HepG2 (cell line): ENCODE data around the gene ANKRD13D. TPM values are rescaled to one million over a fixed set of nuclear protein-coding genes. Genes with fewer than 3 reads are reported as not detected.
A peak's percentile ranks its signal among the peaks of the same experiment; 100 is the strongest.

ENCODE experiments used
- ATF1 ChIP-seq: IDR thresholded peaks from 2 replicates; pipeline ENCODE4 v1.6.1; 2016; ENCODE audit warnings: mild to moderate bottlenecking, control low read depth
- DR1 ChIP-seq: sonication (generic); formaldehyde crosslinking; IDR thresholded peaks from 2 replicates; pipeline ENCODE4 v1.8.0; 2021; ENCODE audit warnings: mild to moderate bottlenecking, missing genetic modification reagents, inconsistent platforms
- HES4 ChIP-seq: sonication (generic); formaldehyde crosslinking; IDR thresholded peaks from 2 replicates; pipeline ENCODE4 v1.9.0; 2021; ENCODE audit warnings: mild to moderate bottlenecking, missing genetic modification reagents, borderline replicate concordance
- HOXA7 ChIP-seq: sonication (generic); formaldehyde crosslinking; IDR thresholded peaks from 2 replicates; pipeline ENCODE4 v1.8.1; 2022; ENCODE audit warnings: mild to moderate bottlenecking, missing genetic modification reagents, moderate library complexity
- KLF11 ChIP-seq: IDR thresholded peaks from 2 replicates; pipeline ENCODE4 v1.6.1; 2016; ENCODE audit warnings: missing compliant biosample characterization
- NCOR1 ChIP-seq: fragments of 200-600 bp; sonication (generic); IDR thresholded peaks from 2 replicates; pipeline ENCODE4 v1.7.0; 2017; ENCODE audit warnings: antibody characterized with exemption, low read length, borderline replicate concordance
- RBFOX2 ChIP-seq: fragments of 200-400 bp; formaldehyde crosslinking; IDR thresholded peaks from 2 replicates; pipeline ENCODE4 v1.6.1; 2017; ENCODE audit warnings: low read depth, mild to moderate bottlenecking, low read length
- ZNF563 ChIP-seq: sonication (generic); formaldehyde crosslinking; IDR thresholded peaks from 2 replicates; pipeline ENCODE4 v1.8.0; 2022; ENCODE audit warnings: mild to moderate bottlenecking, moderate library complexity, missing genetic modification reagents
- ZNF891 ChIP-seq: sonication (generic); formaldehyde crosslinking; IDR thresholded peaks from 2 replicates; pipeline ENCODE4 v1.5.0; 2020; ENCODE audit warnings: mild to moderate bottlenecking, missing genetic modification reagents
- polyA plus RNA-seq, 8 experiments: library from polyadenylated mRNA; depleted of rRNA in 3 of 8; stranded (reverse) in 7 of 8; unstranded in 1 of 8; fragments of >200 nt; fragmentation: Illumina TruSeq in 4 of 8; extraction: Trizol in 4 of 8; gene quantifications; 2 replicates each; pipeline versions ENCODE4 v1.2.1 to v1.2.3, GENCODE V29; 2011 to 2016; ENCODE audit warnings: low read depth in 4 of 8, missing spikeins in 1 of 8, mixed read lengths in 1 of 8; ENCODE audit not compliant: insufficient read depth in 1 of 8
- total RNA-seq, 5 experiments: library from RNA; depleted of rRNA; stranded (reverse); fragments of >200 nt; fragmentation: Illumina TruSeq; extraction: Trizol; gene quantifications; 2 replicates each; pipeline ENCODE4 v1.2.3, GENCODE V29; 2016; ENCODE audit warnings: low read depth in 1 of 5
- TF ChIP-seq, protein P1 (sequence below): sonication (generic); formaldehyde crosslinking; IDR thresholded peaks from 2 replicates; pipeline ENCODE4 v1.4.0; 2020; ENCODE audit warnings: missing genetic modification reagents
- TF ChIP-seq, protein P2 (sequence below): sonication (generic); formaldehyde crosslinking; IDR thresholded peaks from 2 replicates; pipeline ENCODE4 v1.4.0; 2020; ENCODE audit warnings: mild to moderate bottlenecking, missing genetic modification reagents
- TF ChIP-seq, protein P3 (sequence below): sonication (generic); formaldehyde crosslinking; IDR thresholded peaks from 2 replicates; pipeline ENCODE4 v1.5.0; 2020; ENCODE audit warnings: missing genetic modification reagents
- TF ChIP-seq, protein P4 (sequence below): sonication (generic); formaldehyde crosslinking; IDR thresholded peaks from 2 replicates; pipeline ENCODE4 v1.5.0; 2020; ENCODE audit warnings: mild to moderate bottlenecking, missing genetic modification reagents
- TF ChIP-seq, protein P5 (sequence below): sonication (generic); formaldehyde crosslinking; IDR thresholded peaks from 2 replicates; pipeline ENCODE4 v1.5.0; 2020; ENCODE audit warnings: missing genetic modification reagents

ANKRD13D gene
- total and polyA plus RNA-seq, 2 of the 13 experiments (the other 11 are each of a cell fraction or from before 2014, with no cell fraction given) = 18.6 to 27.3 TPM

DNA sequence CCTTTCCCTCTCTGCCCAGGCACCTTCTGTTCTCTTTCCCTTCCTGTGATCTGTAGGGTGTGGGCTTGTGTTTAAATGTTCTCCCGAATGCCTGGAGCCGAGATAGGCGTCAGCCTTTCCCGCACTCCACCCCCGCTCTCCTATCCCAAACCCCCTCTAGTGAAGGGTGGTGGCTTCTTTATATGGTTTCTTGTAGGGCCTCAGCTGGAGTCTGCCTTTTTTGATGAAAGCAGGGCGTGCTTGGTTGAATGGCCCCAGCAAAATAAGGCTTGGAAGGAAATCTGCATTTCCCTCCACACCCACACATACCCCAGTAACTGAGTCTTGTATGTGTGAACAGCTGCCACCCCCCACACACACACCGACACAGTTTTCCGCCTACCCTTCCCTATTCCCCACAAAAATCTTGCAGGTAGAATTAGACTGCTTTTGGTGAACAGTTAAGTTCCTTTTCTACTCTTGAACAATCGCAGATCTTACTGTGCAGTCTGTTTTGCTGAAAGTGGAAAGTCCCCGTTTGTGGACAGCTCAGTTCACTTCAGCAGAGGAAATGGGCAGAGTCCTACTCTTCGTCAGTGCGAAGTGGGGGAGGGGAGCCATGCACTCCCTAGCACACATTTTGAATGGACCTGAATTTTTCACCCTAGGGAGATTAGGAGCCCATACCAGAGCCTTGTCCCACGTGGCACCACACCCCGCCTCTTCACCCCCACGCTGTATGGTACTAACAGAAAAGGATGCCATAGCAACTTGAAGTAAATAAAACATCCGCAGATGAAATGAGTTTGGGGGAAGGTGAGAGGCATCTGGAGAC, 48.3 kb upstream of the ANKRD13D start (continued):
- TF ChIP-seq, protein P1, sequence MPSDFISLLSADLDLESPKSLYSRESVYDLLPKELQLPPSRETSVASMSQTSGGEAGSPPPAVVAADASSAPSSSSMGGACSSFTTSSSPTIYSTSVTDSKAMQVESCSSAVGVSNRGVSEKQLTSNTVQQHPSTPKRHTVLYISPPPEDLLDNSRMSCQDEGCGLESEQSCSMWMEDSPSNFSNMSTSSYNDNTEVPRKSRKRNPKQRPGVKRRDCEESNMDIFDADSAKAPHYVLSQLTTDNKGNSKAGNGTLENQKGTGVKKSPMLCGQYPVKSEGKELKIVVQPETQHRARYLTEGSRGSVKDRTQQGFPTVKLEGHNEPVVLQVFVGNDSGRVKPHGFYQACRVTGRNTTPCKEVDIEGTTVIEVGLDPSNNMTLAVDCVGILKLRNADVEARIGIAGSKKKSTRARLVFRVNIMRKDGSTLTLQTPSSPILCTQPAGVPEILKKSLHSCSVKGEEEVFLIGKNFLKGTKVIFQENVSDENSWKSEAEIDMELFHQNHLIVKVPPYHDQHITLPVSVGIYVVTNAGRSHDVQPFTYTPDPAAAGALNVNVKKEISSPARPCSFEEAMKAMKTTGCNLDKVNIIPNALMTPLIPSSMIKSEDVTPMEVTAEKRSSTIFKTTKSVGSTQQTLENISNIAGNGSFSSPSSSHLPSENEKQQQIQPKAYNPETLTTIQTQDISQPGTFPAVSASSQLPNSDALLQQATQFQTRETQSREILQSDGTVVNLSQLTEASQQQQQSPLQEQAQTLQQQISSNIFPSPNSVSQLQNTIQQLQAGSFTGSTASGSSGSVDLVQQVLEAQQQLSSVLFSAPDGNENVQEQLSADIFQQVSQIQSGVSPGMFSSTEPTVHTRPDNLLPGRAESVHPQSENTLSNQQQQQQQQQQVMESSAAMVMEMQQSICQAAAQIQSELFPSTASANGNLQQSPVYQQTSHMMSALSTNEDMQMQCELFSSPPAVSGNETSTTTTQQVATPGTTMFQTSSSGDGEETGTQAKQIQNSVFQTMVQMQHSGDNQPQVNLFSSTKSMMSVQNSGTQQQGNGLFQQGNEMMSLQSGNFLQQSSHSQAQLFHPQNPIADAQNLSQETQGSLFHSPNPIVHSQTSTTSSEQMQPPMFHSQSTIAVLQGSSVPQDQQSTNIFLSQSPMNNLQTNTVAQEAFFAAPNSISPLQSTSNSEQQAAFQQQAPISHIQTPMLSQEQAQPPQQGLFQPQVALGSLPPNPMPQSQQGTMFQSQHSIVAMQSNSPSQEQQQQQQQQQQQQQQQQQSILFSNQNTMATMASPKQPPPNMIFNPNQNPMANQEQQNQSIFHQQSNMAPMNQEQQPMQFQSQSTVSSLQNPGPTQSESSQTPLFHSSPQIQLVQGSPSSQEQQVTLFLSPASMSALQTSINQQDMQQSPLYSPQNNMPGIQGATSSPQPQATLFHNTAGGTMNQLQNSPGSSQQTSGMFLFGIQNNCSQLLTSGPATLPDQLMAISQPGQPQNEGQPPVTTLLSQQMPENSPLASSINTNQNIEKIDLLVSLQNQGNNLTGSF = no peak
- TF ChIP-seq, protein P2, sequence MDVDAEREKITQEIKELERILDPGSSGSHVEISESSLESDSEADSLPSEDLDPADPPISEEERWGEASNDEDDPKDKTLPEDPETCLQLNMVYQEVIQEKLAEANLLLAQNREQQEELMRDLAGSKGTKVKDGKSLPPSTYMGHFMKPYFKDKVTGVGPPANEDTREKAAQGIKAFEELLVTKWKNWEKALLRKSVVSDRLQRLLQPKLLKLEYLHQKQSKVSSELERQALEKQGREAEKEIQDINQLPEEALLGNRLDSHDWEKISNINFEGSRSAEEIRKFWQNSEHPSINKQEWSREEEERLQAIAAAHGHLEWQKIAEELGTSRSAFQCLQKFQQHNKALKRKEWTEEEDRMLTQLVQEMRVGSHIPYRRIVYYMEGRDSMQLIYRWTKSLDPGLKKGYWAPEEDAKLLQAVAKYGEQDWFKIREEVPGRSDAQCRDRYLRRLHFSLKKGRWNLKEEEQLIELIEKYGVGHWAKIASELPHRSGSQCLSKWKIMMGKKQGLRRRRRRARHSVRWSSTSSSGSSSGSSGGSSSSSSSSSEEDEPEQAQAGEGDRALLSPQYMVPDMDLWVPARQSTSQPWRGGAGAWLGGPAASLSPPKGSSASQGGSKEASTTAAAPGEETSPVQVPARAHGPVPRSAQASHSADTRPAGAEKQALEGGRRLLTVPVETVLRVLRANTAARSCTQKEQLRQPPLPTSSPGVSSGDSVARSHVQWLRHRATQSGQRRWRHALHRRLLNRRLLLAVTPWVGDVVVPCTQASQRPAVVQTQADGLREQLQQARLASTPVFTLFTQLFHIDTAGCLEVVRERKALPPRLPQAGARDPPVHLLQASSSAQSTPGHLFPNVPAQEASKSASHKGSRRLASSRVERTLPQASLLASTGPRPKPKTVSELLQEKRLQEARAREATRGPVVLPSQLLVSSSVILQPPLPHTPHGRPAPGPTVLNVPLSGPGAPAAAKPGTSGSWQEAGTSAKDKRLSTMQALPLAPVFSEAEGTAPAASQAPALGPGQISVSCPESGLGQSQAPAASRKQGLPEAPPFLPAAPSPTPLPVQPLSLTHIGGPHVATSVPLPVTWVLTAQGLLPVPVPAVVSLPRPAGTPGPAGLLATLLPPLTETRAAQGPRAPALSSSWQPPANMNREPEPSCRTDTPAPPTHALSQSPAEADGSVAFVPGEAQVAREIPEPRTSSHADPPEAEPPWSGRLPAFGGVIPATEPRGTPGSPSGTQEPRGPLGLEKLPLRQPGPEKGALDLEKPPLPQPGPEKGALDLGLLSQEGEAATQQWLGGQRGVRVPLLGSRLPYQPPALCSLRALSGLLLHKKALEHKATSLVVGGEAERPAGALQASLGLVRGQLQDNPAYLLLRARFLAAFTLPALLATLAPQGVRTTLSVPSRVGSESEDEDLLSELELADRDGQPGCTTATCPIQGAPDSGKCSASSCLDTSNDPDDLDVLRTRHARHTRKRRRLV (CRISPR knock-in tag) = 0 out of 2 replicates have a peak, but pooled peaks have one; percentile 35
- TF ChIP-seq, protein P3, sequence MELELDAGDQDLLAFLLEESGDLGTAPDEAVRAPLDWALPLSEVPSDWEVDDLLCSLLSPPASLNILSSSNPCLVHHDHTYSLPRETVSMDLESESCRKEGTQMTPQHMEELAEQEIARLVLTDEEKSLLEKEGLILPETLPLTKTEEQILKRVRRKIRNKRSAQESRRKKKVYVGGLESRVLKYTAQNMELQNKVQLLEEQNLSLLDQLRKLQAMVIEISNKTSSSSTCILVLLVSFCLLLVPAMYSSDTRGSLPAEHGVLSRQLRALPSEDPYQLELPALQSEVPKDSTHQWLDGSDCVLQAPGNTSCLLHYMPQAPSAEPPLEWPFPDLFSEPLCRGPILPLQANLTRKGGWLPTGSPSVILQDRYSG = no peak
- TF ChIP-seq ZNF563 (CRISPR knock-in tag) (no peak), HES4 (CRISPR knock-in tag) (no peak), HOXA7 (CRISPR knock-in tag) (no peak), NCOR1 (no peak), ZNF891 (no peak), ATF1 (CRISPR knock-in tag) (no peak), KLF11 (CRISPR knock-in tag) (no peak), DR1 (CRISPR knock-in tag) (no peak), RBFOX2 (no peak)
- TF ChIP-seq, protein P4, sequence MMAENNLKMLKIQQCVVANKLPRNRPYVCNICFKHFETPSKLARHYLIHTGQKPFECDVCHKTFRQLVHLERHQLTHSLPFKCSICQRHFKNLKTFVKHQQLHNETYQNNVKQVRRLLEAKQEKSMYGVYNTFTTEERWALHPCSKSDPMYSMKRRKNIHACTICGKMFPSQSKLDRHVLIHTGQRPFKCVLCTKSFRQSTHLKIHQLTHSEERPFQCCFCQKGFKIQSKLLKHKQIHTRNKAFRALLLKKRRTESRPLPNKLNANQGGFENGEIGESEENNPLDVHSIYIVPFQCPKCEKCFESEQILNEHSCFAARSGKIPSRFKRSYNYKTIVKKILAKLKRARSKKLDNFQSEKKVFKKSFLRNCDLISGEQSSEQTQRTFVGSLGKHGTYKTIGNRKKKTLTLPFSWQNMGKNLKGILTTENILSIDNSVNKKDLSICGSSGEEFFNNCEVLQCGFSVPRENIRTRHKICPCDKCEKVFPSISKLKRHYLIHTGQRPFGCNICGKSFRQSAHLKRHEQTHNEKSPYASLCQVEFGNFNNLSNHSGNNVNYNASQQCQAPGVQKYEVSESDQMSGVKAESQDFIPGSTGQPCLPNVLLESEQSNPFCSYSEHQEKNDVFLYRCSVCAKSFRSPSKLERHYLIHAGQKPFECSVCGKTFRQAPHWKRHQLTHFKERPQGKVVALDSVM (CRISPR knock-in tag) = no peak
- TF ChIP-seq, protein P5, sequence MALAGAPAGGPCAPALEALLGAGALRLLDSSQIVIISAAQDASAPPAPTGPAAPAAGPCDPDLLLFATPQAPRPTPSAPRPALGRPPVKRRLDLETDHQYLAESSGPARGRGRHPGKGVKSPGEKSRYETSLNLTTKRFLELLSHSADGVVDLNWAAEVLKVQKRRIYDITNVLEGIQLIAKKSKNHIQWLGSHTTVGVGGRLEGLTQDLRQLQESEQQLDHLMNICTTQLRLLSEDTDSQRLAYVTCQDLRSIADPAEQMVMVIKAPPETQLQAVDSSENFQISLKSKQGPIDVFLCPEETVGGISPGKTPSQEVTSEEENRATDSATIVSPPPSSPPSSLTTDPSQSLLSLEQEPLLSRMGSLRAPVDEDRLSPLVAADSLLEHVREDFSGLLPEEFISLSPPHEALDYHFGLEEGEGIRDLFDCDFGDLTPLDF (CRISPR knock-in tag) = no peak
